HepG2 (cell line): ENCODE data around the gene GLRA1.

Source experiments
- CTCF ChIP-seq: sonication (generic); formaldehyde crosslinking; IDR thresholded peaks from 2 replicates; pipeline ENCODE4 v1.5.0; 2020; ENCODE audit warnings: mild to moderate bottlenecking, missing genetic modification reagents, moderate library complexity
- ELF1 ChIP-seq: sonication (generic); formaldehyde crosslinking; IDR thresholded peaks from 2 replicates; pipeline ENCODE4 v1.4.0; 2020; ENCODE audit warnings: missing genetic modification reagents
- EZH2 ChIP-seq: conservative IDR thresholded peaks from 2 replicates; pipeline ENCODE4 v1.6.1; 2012; ENCODE audit warnings: mild to moderate bottlenecking, low read depth, low read length, moderate library complexity
- FLYWCH1 ChIP-seq: sonication (generic); formaldehyde crosslinking; IDR thresholded peaks from 2 replicates; pipeline ENCODE4 v1.8.1; 2023; ENCODE audit warnings: mild to moderate bottlenecking, missing genetic modification reagents
- RXRB ChIP-seq: IDR thresholded peaks from 2 replicates; pipeline ENCODE4 v1.6.1; 2016; ENCODE audit warnings: borderline replicate concordance, missing genetic modification reagents, missing compliant biosample characterization
- SALL2 ChIP-seq: sonication (generic); formaldehyde crosslinking; IDR thresholded peaks from 2 replicates; pipeline ENCODE4 v1.8.1; 2023; ENCODE audit warnings: mild to moderate bottlenecking, missing genetic modification reagents, inconsistent platforms
- SP140L ChIP-seq: sonication (generic); formaldehyde crosslinking; IDR thresholded peaks from 2 replicates; pipeline ENCODE4 v1.4.0; 2020; ENCODE audit warnings: missing genetic modification reagents, borderline replicate concordance
- TARDBP ChIP-seq: sonication (generic); formaldehyde crosslinking; IDR thresholded peaks from 2 replicates; pipeline ENCODE4 v1.8.0; 2022; ENCODE audit warnings: mild to moderate bottlenecking, missing genetic modification reagents
- ZBTB33 ChIP-seq: sonication (generic); formaldehyde crosslinking; IDR thresholded peaks from 2 replicates; pipeline ENCODE4 v1.4.0; 2020; ENCODE audit warnings: missing genetic modification reagents
- ZNF232 ChIP-seq: sonication (generic); formaldehyde crosslinking; IDR thresholded peaks from 2 replicates; pipeline ENCODE4 v1.4.0; 2020; ENCODE audit warnings: missing genetic modification reagents, borderline replicate concordance
- ZNF430 ChIP-seq: sonication (generic); formaldehyde crosslinking; IDR thresholded peaks from 2 replicates; pipeline ENCODE4 v1.9.0; 2021; ENCODE audit warnings: mild to moderate bottlenecking, missing genetic modification reagents

DNA sequence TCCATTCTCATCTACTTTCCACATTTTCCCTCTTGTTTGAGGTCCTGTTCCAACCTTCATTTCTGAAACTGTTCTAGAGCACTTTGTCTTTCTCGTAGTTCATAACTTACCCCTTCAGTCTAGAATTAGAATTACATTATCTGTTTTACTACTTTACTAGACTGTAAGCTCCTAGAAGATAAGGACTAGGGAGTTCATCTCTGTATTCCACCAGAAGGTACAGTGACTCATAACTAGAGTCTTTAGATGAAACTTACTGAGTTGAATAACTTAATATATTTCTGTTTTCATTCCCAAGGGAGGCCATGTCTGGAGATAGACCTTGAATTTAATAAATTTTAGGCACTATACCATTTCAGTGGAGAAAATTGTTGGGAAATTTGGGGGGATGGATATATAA is 114.2 kb downstream of the GLRA1 start:
- no peak for TF ChIP-seq ZBTB33 (CRISPR knock-in tag)
- no peak for TF ChIP-seq CTCF (CRISPR knock-in tag)
- TF ChIP-seq FLYWCH1 (CRISPR knock-in tag) = no peak
- TF ChIP-seq ELF1 (CRISPR knock-in tag) = no peak
- TF ChIP-seq SALL2 = no peak
- TF ChIP-seq RXRB (CRISPR knock-in tag) = no peak
- no peak for TF ChIP-seq EZH2
- TF ChIP-seq SP140L (CRISPR knock-in tag) = no peak
- TF ChIP-seq ZNF232 (CRISPR knock-in tag) = no peak
- no peak for TF ChIP-seq ZNF430 (CRISPR knock-in tag)
- TF ChIP-seq TARDBP (CRISPR knock-in tag) = no peak
